ENCODE measurements around the gene FBXL7. TPM values are rescaled to one million over a fixed set of nuclear protein-coding genes. Genes with fewer than 3 reads are reported as not detected.

FBXL7 gene
- total and polyA plus RNA-seq, 2 of the 8 experiments (the other 6 are each of a cell fraction or from before 2014, with no cell fraction given), result 17.7 to 17.8 TPM

DNA sequence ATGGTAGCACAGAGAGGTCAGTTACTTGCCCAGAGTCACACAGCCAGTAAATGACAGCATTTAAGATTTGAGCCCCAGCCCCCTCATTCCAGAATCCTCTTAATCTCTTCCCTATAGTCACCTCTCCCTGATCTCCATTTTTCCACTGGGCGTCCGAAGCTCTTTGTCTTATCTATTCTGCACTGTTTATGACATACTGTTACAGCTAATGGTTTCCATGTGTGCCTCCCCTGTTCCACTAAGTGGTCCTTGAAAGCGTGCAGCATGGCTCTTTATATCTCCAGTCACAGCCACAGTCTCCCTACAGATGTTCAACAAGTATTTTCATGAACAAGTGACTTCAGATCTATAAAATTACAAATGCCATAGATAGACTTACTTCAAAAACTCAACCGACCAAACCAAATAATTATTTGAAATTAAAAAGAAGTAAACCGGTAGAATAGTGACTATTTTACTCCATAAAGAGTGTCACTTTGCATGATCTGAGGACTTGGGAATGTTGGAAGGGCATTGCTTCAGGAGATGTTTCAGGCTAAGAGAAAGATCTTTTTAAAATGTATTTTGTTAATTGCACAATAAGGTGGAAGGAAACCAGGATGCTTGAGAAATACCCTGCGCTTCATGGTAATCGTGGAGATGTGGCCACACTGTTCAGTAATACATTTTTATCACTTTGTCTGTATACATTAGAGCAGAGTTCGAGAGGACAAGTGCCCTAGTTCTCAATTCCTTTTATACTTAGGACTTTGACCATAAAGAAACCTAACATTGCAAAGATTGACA is 237.2 kb downstream of the FBXL7 start:
- no peak overlapping the region for H3K27ac ChIP-seq (ENCODE audit: low read depth, low read length)
- no peak for FAIRE-seq
- POLR2A ChIA-PET (ENCODE audit: partially characterized antibody), result no interaction called here
- no peak for TF ChIP-seq BCL11A (IDR thresholded peaks at IDR 0.05; ENCODE audit: low read depth in 2 of 2, low read length in 2 of 2)
- no peak for TF ChIP-seq TAF7 (optimal IDR thresholded peaks at IDR 0.05; ENCODE audit: borderline replicate concordance, low read depth, low read length)
- TF ChIP-seq SIN3A (conservative IDR thresholded peaks at IDR 0.05 in 1 of 2, IDR thresholded peaks at IDR 0.05 in 1 of 2; ENCODE audit: low read depth in 1 of 2, low read length in 2 of 2), result no peak
- no peak for TF ChIP-seq USF2 (IDR thresholded peaks at IDR 0.05; ENCODE audit: low read length)
- TF ChIP-seq SP4 (IDR thresholded peaks at IDR 0.05; ENCODE audit: low read length), result no peak
- TF ChIP-seq CBX5 (IDR thresholded peaks at IDR 0.05; ENCODE audit: low read depth, low read length), result no peak
- no peak for TF ChIP-seq SP1 (IDR thresholded peaks at IDR 0.05; ENCODE audit: low read depth, low read length)
- TF ChIP-seq, protein P1, sequence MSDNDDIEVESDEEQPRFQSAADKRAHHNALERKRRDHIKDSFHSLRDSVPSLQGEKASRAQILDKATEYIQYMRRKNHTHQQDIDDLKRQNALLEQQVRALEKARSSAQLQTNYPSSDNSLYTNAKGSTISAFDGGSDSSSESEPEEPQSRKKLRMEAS (IDR thresholded peaks at IDR 0.05), result no peak
- no peak for TF ChIP-seq TBP (IDR thresholded peaks at IDR 0.05; ENCODE audit: low read depth, low read length)
- no peak for TF ChIP-seq GABPA (IDR thresholded peaks at IDR 0.05; ENCODE audit: borderline replicate concordance, insufficient read depth, low read length)
- TF ChIP-seq RXRA (IDR thresholded peaks at IDR 0.05; ENCODE audit: insufficient read depth, low read depth, low read length), result no peak

More for the DNA sequence above, 237.2 kb downstream of the FBXL7 start:
- Histone ChIP-seq H3K79me2 (ENCODE audit: control insufficient read depth in 1 of 2, insufficient read depth in 2 of 2, low read length in 2 of 2) (no peaks in the 10 kb centered on the region), H3K18ac (ENCODE audit: extremely low read depth, low read length) (no peak overlapping the region), H3K36me3 (ENCODE audit: control insufficient read depth in 2 of 4, insufficient read depth in 4 of 4, low read length in 3 of 4) (peaks cover 0 to under 1% (median 0%) of the 10 kb centered on the region in 4 experiments; a peak in 1 of 8 replicates), H2BK5ac (ENCODE audit: low read depth, low read length) (no peak overlapping the region), H2BK15ac (ENCODE audit: low read length) (no peak overlapping the region), H3K4me3 (ENCODE audit: extremely low read depth in 1 of 4, insufficient read depth in 2 of 4, low read depth in 3 of 4, low read length in 4 of 4) (no peak overlapping the region), H2AK5ac (ENCODE audit: low read depth, low read length) (no peak overlapping the region), H3K4me1 (replicated peaks in 1 of 4; ENCODE audit: control insufficient read depth in 3 of 4, insufficient read depth in 4 of 4, low read length in 3 of 4) (no peaks in the 10 kb centered on the region), H2BK12ac (ENCODE audit: low read depth, low read length) (no peak overlapping the region), H3K23me2 (ENCODE audit: low read depth, low read length) (no peaks in the 10 kb centered on the region), H3K9ac (replicated peaks in 1 of 4; ENCODE audit: extremely low read depth in 1 of 4, low read depth in 3 of 4, low read length in 3 of 4) (no peak overlapping the region), H3K4me2 (ENCODE audit: insufficient read depth in 1 of 2, low read depth in 2 of 2, low read length in 2 of 2) (no peak overlapping the region), H4K8ac (ENCODE audit: extremely low read depth, insufficient read depth, low read length) (no peak overlapping the region), H4K5ac (ENCODE audit: insufficient read length, low read depth, low read length) (no peak overlapping the region), H2BK120ac (replicated peaks; ENCODE audit: low read depth, low read length) (no peak overlapping the region), H3K27me3 (replicated peaks in 1 of 4; ENCODE audit: control insufficient read depth in 3 of 4, extremely low read depth in 1 of 4, insufficient read depth in 3 of 4, low read length in 3 of 4) (no peaks in the 10 kb centered on the region), H3K56ac (replicated peaks; ENCODE audit: insufficient read length, low read depth, low read length) (no peak overlapping the region), H4K20me1 (replicated peaks in 1 of 2; ENCODE audit: control insufficient read depth in 1 of 2, insufficient read depth in 2 of 2, low read length in 2 of 2) (no peaks in the 10 kb centered on the region), H4K91ac (replicated peaks; ENCODE audit: insufficient read length, low read length) (no peak overlapping the region), H3K9me3 (ENCODE audit: insufficient read depth in 2 of 2, low read depth in 1 of 2, low read length in 1 of 2) (peaks cover 0 to 1% of the 10 kb centered on the region in 2 experiments; a peak in 2 of 4 replicates), H3K14ac (ENCODE audit: insufficient read length) (no peak overlapping the region), H3K23ac (ENCODE audit: insufficient read length) (no peak overlapping the region), H2AFZ (ENCODE audit: low read length) (no peak overlapping the region), H3K79me1 (ENCODE audit: low read depth, low read length) (0 out of 2 replicates have a peak, but pooled peaks cover under 1% of the 10 kb centered on the region), H3K4ac (replicated peaks; ENCODE audit: insufficient read length, low read depth, low read length) (no peak overlapping the region), H2BK20ac (ENCODE audit: low read length) (no peak overlapping the region)
- CTCF ChIA-PET (ENCODE audit: partially characterized antibody), result no interaction called here
- 91% methylated on average over 8 of the region's 8 CpGs; no CpG with 5 or more reads in 1 of the 2 experiments for WGBS, 2 experiments (ENCODE audit: extremely low coverage in 1 of 2, insufficient coverage in 1 of 2, insufficient read length in 1 of 2, insufficient replicate concordance in 2 of 2, low coverage in 1 of 2, low lambda C conversion rate in 2 of 2, missing lambda C conversion rate in 1 of 2)
- DNase-seq (ENCODE audit: low read depth in 1 of 2, low spot score in 2 of 2), result no peak

All from H1 (cell line).